NOMO-1 (cell line): ENCODE measurements around the gene ZNF181.

Experiments
- DNase-seq, 2 experiments: peaks; one replicate each; lab custom pipeline; 2025; ENCODE audit not compliant: unreplicated experiment in 2 of 2; lab: John Stamatoyannopoulos, UW

The ZNF181 gene

DNA sequence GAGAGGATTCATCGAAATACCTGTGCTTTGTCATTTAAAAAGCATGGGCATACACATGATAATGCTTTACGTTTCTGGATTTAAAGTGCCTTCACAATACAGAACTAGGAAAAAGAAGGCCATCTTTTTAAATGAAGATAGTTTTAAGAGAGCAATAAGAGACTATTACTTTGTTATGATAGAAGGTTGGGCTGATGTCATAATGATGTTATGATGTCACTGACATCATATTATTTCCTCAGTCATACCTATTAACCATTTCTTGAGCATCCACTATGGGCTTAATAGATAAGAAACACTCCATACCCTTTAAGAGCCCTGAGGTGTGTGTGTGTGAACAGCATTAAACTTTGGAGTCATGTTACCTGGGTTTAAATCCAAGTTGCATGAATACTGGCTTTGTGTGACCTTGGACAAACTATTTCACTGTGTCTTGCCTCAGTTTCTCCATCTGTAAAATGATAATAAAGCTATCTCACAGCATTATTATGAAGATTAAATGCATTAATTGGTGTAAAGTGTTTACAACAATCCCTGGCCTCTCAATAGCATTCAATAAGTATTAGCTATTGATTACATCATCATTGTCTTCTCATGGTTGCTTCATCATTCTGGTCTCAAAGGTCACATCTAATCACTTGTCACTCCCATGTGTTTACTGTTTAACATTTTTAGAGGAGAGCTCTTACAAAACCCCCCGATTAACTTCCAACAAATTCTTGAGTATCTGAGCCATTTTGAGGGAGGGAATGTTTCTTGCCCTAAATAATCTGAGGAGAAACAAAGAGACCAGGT, 11.1 kb downstream of the ZNF181 start:
- no peak for DNase-seq

DNA sequence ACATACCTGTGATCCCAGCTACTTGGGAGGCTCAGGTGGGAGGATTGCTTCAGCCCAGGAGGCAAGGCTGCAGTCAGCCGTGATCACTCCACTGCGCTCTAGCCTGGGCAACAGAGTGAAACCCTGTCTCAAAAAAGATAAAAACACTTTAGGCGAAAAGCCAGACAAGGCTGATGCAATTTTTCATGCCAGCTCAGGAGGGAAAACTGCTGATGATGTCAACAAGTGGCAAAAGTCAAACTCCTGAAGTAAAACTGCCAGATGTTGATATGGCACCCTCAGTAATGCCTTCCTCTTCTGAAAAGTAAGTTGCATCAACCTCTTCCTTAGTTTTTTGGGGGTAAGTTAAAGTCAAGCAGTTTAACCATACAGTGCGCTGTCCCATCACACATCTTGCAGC, 23.4 kb downstream of the ZNF181 start:
- DNase-seq: no peak

DNA sequence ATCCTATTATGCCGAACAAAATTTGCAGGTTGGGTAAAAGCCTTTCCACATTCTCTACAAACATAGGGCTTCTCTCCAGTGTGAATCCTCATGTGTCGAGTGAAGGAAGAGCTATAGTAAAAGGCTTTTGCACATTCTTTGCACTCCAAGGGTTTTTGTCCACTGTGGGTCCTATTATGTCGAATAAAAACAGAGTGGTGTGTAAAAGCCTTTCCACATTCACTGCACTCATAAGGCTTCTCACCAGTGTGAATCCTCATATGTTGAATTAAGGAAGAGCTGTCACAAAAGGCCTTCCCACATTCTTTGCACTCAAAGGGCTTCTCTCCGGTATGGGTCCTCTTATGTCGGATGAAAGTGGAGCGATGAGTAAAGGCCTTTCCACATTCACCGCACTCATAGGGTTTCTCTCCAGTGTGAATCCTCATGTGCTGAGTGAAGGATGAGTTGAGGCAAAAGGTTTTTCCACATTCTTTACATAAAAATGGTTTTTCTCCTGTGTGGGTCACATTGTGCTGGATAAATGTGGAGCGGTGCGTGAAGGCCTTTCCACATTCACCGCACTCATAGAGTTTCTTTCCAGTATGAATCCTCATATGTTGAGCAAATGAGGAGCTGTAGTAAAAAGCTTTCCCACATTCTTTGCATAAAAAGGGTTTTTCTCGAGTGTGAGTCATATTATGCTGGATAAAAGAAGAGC, 25.3 kb downstream of the ZNF181 start:
- no peak for DNase-seq

DNA sequence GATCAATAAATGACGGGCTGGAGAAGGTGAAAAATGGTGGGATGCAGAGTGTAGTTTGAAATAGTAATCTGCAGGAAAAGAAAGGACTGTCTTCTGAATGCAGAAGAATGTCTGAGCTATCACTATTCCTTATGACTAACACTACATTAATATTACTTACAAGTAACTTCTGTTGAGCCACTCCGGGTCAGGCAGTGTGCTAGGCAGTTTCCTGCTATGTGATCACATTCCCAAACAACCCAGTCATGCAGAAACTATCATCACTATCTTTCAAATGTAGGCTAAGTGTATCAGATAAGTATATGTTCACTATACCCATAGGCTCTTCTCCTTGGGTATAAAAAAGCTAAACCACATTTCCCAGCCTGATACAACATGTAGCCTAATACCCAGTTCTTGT, 32.3 kb downstream of the ZNF181 start:
- DNase-seq: no peak

DNA sequence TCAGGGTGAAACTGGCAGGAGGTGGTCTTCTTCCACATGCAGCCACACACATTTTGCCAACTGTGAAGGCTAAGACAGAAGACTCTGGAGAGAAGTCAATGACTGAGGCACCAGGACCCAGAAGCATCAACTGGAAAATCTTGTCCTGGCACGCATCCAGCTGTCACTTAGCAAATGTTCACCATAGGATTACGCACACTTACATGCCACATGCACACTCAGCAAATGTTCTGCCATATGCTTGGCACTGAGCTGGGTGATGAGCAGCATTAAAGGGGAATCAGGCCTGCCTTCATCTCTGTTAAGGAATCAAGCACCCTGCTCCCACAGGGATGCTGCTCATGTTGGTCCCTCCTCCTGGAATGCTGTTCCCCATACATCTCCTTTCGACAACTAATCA, 33.9 kb downstream of the ZNF181 start:
- no peak for DNase-seq

DNA sequence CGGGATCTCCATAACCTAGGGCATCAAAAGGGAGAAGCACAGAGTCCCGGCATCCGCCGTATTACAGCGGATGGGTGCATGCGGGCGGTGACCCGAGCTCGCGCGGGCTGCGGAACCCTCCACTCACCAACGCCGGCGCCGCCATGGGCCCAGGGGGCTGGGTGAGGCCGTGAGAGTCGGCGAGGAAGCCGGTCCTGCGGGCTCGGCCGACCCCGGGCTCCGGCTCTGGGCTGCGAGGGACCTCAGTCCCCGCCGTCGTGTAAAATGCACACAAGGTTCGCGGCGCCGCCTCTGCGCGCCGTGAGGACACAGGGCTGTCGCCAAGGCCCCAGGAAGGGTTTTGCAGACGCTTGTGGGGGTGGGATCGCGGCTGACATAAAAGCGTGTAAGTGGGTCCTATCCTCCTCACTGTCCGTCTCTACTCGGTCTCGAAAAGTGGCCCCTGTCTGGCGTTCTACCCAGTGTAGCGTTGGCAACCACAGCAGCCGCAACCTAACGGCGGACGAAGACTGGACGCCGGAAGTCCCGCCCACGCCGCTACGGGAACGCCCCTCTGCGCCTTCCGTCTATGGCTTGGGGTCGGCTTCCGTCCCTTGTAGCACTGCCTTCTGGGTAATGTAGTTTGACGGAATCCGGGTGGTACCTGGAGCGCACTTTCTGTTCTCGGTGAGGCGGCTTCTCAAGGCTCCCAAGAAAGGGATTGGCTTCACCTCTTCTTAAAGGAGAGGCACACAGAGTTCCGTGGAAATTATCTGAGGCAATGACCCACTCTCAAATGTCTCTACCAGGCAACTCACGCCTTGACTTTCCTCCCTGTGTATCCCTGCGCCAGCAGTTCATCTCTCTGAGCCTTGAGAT, 38.9 kb downstream of the ZNF181 start, which contains the start of gene ZNF599:
Gene ZNF599 (minus strand): TSS at position 519 of the 858 bp plus-strand sequence. CDS start 374 bp downstream, at position 145.
- no peak for DNase-seq

DNA sequence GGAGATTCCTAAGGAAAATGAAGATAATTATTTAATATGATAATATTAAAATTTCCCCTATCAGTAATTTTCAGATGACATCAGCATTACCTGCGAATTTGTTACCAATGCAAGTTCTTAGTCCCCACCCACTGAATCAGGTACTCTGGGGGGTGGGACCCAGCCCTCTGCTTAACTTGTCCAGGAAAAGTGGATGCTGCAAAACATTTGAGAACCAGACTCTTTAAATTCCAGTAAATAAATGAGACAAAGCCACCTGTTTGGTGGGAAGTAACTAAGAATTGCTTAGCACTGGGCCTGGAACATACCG, 39.5 kb downstream of the ZNF181 start:
- no peak for DNase-seq

DNA sequence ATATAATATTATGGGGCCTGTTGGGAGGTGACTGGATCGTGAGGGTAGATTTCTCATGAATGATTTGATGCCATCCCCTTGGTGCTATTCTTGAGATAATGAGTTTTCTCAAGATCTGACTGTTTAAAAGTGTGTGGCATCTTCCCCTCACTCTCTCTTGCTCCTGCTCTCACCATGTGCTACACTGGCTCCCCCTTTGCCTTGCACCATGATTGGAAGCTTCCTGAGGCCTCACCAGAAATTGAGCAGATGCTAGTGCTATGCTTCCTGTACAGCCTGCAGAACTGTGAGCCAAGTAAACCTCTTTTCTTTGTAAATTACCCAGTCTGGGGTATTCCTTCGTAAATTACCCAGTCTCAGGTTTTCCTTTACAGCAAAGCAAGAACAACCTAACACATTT, 40.8 kb downstream of the ZNF181 start:
- DNase-seq: no peak

DNA sequence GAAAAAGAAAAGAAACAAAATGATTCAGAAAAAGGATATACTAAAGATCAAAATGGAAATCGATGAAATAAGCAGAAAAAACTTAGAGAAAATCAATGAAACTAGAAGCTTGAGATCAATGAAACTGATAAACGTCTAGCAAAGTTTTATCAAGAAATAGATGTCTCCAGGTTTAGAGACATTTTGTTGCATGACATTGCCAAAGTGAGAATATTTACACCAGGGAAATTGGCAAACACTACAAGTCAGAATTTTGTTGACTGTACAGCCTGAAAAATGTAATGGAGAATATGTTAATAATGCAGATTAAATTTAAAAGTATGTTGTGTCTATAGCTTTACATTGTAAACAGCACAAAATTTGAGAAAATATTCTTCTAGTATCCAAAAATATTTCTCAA, 44.3 kb downstream of the ZNF181 start:
- no peak for DNase-seq

DNA sequence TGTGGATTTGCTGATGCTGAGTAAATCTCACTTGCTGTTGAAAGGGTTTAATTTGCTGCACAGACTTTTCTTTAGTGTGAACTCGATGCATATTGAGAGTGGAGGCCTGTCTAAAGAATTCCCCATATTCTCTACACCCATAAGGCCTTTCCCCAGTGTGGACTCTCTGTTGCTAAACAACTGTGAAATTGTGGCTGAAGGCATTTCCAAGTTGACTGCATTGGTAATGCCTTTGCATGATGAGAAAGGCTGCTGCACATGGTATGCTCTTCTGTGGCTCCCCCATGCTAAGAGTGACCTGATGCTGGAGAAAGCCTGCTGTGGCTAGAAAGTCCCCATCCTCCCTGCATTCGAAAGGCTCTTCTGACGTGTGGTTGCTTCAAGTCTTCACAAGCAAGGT, 45.6 kb downstream of the ZNF181 start:
- DNase-seq: no peak

DNA sequence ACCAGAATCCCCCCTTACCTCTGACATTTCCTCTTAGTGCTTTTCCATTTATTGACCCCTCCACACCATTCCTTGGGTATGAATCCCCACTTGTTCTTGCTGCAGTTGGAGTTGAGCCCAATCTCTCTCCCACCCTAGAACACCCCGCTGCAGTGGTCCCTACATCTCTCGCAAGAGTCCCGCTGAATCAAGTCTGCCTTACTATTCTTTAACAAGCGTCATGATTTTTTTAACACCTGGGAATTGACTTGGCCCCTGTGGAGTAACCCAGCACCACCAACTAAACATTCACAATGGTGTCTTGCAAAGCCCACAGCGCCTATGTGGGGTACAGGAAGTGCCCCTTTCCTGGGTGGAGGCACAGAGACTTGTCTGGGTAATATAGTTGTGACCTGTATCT, 52.2 kb downstream of the ZNF181 start:
- no peak for DNase-seq

DNA sequence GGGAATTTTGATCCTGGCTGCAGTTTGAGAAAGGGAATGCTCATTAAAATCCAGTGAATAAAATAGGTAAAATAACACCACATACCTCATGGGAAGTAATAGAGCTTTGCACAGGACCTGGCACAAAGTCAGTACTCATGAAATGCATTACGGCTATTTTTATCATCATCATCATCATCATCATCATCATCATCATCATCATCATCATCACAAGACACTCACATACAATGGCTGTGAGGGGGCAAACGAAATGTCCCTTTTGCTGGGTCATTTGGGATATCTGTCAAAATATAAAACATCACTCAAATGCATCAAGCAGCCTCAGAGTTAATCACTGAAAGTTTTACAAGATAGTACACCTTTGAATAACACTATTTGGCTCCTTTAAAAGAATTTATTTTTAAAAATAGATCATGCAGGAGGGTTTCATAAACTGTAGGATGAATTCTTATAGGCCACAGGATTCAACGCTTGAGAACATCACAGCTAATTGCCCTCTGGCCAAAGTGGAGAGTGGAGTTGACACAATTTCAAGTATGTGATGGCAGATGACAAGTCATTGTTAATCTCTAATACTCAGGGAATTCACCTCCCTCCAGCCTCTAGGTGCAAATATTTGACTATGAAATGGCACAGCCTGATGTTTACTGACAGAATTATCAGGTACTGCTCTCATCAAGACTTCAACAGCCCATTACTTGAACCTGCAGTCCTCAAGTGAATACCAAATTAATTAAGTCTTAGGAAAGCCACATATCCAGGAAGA, 53.2 kb downstream of the ZNF181 start:
- no peak for DNase-seq

DNA sequence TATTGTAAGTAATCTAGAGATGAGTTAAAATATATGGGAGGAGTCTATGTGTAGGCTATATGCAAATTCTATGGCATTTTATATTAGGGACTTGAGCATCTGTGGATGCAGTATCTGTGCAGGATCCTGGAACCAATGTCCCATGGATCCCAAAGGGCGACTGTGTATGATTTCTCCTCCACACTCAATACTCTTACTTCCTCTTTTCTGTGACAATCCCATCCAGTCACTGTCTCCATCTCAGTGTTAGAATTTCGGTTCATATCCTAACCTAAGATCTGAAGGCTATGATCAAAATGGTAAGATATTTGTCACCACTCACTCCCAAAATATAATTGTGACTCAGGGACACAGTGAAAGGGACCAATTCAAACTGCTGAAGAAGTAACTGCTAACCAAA, 54.0 kb downstream of the ZNF181 start:
- peak in 1 of 2 experiments; percentile 0 for DNase-seq

DNA sequence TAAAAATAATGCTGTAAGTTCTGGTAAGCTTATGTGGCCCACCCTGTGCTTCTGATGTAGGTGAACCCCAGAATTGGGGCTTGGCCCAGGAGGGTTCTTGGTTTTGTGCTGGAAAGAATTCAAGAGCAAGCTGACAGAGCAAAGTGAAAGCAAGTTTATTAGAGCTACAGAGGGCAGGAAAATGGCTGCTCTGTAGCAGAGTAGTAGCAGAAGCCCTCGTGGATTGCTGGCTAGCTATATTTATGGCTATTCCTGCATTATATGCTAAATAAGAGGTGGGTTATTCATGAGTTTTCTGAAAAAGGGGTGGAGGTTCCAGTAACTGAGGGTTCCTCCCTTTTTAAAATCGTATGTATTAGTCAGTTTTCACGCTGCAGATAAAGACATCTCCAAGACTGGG, 59.5 kb downstream of the ZNF181 start:
- no peak for DNase-seq

DNA sequence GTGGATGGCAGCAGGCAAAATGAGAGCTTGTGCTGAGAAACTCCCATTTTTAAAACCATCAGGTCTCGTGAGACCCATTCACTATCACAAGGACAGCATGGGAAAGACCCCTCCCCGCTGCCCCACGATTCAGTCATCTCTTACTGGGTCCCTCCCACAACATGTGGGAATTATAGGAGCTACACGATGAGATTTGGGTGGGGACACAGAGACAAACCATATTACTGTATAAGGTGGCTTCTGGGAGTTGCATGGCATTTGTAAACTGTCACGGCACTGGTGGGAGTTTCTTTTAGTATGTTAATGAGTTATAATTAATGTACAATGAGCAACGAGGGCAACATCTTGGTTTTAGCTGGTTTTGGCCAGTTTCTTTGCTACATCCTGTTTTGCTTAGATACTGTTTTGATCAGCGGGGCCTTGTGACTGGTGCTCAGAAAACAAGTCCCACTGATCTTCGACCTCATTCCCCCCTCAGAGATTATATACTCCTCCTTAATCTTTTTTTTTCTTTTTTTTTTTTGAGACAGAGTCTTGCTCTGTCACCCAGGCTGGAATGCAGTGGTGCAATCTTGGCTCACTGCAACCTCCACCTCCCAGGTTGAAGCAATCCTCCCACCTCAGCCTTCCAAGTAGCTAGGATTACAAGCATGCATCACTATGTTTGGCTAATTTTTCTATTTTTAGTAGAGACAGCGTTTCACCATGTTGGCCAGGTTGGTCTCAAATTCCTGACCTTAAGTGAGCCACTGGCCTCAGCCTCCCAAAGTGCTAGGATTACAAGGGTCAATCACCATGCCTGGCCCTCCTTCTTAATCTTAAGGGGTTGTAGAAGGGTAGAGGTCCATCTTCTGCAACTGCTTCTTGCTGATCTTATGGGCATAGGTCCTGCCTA, 60.3 kb downstream of the ZNF181 start:
- DNase-seq: no peak
